ENCODE results near the gene CARD10. TPM values are rescaled to one million over a fixed set of nuclear protein-coding genes. Genes with fewer than 3 reads are reported as not detected.

CARD10 gene, protein sequence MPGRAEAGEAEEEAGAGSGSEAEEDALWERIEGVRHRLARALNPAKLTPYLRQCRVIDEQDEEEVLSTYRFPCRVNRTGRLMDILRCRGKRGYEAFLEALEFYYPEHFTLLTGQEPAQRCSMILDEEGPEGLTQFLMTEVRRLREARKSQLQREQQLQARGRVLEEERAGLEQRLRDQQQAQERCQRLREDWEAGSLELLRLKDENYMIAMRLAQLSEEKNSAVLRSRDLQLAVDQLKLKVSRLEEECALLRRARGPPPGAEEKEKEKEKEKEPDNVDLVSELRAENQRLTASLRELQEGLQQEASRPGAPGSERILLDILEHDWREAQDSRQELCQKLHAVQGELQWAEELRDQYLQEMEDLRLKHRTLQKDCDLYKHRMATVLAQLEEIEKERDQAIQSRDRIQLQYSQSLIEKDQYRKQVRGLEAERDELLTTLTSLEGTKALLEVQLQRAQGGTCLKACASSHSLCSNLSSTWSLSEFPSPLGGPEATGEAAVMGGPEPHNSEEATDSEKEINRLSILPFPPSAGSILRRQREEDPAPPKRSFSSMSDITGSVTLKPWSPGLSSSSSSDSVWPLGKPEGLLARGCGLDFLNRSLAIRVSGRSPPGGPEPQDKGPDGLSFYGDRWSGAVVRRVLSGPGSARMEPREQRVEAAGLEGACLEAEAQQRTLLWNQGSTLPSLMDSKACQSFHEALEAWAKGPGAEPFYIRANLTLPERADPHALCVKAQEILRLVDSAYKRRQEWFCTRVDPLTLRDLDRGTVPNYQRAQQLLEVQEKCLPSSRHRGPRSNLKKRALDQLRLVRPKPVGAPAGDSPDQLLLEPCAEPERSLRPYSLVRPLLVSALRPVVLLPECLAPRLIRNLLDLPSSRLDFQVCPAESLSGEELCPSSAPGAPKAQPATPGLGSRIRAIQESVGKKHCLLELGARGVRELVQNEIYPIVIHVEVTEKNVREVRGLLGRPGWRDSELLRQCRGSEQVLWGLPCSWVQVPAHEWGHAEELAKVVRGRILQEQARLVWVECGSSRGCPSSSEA
- total RNA-seq = 31.6 TPM

DNA sequence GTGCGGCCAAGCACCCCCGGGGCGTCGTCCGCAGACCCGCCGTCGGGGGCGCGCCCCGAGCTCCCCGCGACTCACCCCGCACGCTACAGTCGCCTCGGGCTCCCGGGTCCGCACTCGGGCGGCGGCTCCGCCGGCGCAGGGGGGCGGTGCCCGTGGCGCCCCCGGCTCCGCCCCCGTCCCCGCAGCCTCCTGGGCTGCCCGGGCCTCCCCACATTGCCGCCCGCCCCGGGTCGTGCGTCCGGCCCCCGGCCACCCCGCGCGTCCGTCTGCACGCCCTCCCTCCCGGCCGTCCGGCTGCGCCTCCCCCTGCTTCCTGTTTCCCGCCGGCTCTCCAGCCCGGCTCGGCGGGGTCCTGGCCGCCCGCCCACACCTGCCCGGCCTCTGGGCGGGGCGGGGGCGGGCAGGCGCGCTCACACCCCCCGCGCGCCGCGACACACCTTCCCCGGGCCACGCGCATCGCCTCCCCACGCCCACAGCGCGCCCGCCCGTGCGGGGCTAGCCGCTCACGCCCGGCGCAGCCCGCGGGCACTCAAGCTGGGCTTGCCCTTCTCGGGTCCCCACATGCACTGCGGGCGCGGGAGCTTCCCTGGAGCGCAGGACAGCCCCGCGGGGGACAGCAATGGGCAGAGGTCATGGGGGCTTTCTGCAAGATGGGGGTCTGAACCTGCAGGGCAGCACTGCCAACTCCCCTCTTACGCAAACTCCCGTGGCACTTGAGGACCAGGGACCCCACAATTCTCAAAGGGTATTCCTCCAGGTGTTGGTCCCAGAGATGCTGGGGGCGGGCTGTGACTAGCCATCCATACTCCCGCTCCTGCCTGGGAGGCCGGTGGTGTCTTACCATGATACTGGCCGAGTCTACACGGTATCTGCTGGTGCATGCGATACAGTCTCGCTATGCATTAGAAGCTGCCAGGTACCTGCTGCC, at the start of gene CARD10:
Gene CARD10 (minus strand): TSS at position 148 of the 928 bp plus-strand sequence. CDS start 215 bp downstream, outside the sequence.
- DNase-seq (ENCODE audit: low spot score) = no peak
- peak; percentile 25 for ATAC-seq
- intact Hi-C loops (cut with DNase I) = no loop called here

DNA sequence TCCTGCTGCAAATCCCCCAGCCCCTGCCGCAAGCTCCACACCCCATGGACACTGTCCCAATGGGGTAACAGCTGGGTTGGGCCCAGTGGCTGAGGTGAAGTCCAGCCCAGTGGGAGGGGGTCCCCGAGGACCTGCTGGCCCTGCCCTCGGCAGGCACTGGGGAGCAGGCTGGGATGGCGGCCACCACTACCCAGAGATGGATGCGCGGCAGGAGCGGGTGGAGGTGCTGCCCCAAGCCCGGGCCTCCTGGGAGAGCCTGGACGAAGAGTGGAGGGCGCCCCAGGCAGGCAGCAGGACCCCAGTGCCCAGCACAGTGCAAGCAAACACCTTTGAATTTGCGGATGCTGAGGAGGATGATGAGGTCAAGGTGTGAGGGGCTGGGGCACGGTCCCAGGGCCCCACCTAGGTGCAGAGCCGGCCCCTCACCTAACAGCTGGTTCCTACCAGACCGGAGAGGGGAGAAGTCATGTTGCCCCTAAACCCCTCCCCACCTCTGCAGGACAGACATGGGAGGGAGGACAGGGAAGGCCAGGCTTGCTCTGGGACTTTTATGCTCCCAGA, 49.3 kb upstream of the CARD10 start:
- ATAC-seq (no peak), DNase-seq (ENCODE audit: low spot score) (no peak)
- intact Hi-C loops (cut with DNase I) = no loop called here

DNA sequence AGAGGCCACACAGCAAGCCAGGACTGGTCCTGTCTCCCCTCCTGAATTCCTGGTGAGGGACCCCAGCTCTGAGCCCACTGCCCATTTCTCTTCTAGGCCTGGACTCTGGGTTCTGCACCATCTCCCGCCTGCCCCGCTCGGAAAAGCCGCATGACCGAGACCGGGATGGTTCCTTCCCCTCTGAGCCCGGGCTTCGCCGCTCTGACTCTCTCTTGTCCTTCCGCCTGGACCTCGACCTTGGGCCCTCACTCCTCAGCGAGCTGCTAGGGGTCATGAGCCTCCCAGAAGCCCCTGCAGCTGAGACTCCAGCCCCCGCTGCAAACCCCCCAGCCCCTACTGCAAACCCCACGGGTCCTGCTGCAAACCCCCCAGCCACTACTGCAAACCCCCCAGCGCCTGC, 48.8 kb upstream of the CARD10 start:
- ATAC-seq = no peak
- intact Hi-C loops (cut with DNase I) = no loop called here
- DNase-seq (ENCODE audit: low spot score) = no peak

- intact Hi-C loops (cut with DNase I) = no loop called here
- ATAC-seq (peak; percentile 68), DNase-seq (ENCODE audit: low spot score) (peak; percentile 90)
These were observed 47.9 kb upstream of the CARD10 start for GRCh38 chr22:37566903-37567798.

DNA sequence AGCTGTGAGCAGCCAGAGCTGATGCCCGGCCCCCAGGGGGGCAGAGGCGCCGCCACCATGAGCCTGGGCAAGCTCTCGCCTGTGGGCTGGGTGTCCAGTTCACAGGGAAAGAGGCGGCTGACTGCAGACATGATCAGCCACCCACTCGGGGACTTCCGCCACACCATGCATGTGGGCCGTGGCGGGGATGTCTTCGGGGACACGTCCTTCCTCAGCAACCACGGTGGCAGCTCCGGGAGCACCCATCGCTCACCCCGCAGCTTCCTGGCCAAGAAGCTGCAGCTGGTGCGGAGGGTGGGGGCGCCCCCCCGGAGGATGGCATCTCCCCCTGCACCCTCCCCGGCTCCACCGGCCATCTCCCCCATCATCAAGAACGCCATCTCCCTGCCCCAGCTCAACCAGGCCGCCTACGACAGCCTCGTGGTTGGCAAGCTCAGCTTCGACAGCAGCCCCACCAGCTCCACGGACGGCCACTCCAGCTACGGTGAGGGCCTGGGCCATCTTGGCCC, 47.2 kb upstream of the CARD10 start:
- intact Hi-C loops (cut with DNase I) = no loop called here
- ATAC-seq (no peak), DNase-seq (ENCODE audit: low spot score) (no peak)

- DNase-seq (ENCODE audit: low spot score) (no peak), ATAC-seq (no peak)
- intact Hi-C loops (cut with DNase I) = no loop called here
These were observed 46.6 kb upstream of the CARD10 start for GRCh38 chr22:37565830-37566229.

- DNase-seq (ENCODE audit: low spot score) (no peak), ATAC-seq (no peak)
- intact Hi-C loops (cut with DNase I) = no loop called here
These were observed 45.0 kb upstream of the CARD10 start for GRCh38 chr22:37564111-37564711.

DNA sequence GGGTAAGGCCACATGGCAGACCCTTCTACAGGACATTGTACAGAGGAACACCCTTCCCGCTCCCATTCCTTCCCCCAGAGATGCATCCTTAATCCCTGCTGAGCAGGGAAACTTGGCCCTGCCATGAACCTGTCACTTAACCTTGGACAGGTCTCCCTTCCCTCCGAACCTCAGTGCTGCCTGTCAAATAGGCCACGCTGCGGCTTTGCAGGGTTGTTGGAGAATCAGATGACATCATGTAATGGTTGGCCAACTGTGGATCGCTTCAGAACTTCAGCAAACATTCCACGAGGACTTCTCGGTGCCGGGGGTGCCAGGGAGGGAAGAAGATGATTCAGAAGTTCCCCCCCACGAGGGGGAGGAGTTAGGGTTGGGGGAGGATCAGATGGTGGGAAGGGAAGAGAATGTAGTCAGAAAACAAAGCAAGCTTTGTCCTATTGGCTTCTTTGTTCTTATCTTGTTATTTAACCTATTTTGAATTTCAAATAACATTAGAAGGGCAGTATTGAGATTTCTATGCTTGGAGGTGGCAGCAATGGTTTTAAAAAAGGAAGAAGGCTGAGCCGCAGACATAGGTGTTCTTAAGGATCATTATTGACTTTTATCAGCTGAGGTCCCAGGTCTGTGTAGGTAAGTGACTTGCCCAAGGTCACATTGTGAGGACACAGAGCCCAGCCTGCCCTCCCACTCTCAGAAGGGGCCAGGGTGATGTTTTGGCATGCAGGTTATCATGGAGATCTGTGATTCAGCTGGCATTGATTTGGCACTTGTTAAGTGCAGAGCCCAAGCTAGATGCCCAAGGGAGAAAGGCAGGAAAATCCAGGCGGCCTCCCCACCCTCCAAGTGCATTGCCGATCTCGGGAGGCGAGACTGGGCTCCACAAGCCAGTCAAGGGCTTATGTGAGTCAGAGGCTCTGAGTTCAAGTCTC, 44.2 kb upstream of the CARD10 start:
- intact Hi-C loops (cut with DNase I) = no loop called here
- peak; percentile 65 for ATAC-seq
- DNase-seq (ENCODE audit: low spot score) = peak; percentile 89

- DNase-seq (ENCODE audit: low spot score) (no peak), ATAC-seq (no peak)
- intact Hi-C loops (cut with DNase I) = no loop called here
These were observed 43.0 kb upstream of the CARD10 start for GRCh38 chr22:37562049-37562875.

GRCh38 chr22:37561212-37562048, 42.2 kb upstream of the CARD10 start:
- DNase-seq (ENCODE audit: low spot score) (peak; percentile 98), ATAC-seq (peak; percentile 86)
- intact Hi-C loops (cut with DNase I) = no loop called here

- peak; percentile 82 for DNase-seq (ENCODE audit: low spot score)
- intact Hi-C loops (cut with DNase I) = no loop called here
- peak; percentile 18 for ATAC-seq
These were observed 41.5 kb upstream of the CARD10 start for GRCh38 chr22:37560608-37561211.

GRCh38 chr22:37559901-37560607, 40.8 kb upstream of the CARD10 start, which contains the start of gene CDC42EP1:
CDC42EP1 (plus strand) TSS chr22:37560480; CDS start chr22:37566350, 5,870 bp downstream.
- no peak for DNase-seq (ENCODE audit: low spot score)
- ATAC-seq = peak; percentile 16
- intact Hi-C loops (cut with DNase I) = no loop called here

GRCh38 chr22:37559521-37559900, 40.3 kb upstream of the CARD10 start:
- no peak for DNase-seq (ENCODE audit: low spot score)
- no peak for ATAC-seq
- intact Hi-C loops (cut with DNase I) = no loop called here

Measured in sciatic nerve (tissue), 2 donors.